ENCODE data around the gene MEGF9.

Gene MEGF9

DNA sequence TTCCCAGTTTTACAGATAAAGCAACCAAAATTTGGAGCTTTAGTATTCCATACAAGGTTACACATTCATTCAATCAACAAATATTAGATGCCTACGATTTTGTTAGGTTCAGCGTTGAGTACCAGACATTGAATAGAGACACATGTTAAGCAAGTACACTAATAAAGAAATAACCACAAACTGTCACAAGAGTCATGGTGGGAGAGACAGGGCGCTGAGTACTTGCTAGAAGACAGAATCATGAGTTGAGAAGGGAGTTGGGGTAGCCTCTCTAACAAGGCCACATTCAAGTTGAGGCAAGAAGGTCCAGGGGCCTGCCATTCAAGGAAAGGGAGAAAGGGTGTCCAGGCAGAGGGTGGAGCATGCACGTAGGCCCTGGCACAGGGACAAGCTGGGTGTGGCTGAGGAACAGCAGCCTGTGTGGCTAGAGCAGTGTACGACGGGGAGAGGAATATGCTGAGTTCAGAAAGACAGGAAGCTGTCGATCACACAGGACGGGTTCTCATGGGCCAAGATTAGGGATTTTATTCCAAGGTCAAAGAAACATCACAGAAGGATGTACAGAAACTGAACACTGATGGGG is 151.3 kb downstream of the MEGF9 start:
- no peaks in the 10 kb centered on the region for H3K9me3 ChIP-seq
- DNase-seq: no peak

DNA sequence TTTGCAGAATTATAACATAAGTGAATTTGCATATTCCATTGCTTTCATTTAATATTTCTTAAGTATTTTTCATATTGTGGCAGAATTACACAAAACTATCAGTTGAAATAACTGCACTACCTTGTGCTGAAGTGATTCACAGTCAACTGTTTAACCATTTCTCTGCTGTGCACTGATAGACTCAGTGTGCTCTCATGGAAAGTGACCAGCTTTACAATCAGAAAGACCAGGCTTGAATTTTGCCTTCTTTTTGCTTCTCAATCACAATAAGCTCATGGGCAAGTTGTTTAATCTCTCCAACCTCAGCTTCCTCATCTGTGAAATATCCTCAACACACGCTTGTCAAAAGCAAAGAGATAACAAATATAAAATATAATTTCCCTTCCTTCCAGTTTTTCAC is 152.6 kb downstream of the MEGF9 start:
- DNase-seq: no peak
- no peak overlapping the region for H3K27ac ChIP-seq
- H3K36me3 ChIP-seq: peaks cover 13 to 43% (median 28%) of the 10 kb centered on the region in 3 donors
- TF ChIP-seq, protein P1, sequence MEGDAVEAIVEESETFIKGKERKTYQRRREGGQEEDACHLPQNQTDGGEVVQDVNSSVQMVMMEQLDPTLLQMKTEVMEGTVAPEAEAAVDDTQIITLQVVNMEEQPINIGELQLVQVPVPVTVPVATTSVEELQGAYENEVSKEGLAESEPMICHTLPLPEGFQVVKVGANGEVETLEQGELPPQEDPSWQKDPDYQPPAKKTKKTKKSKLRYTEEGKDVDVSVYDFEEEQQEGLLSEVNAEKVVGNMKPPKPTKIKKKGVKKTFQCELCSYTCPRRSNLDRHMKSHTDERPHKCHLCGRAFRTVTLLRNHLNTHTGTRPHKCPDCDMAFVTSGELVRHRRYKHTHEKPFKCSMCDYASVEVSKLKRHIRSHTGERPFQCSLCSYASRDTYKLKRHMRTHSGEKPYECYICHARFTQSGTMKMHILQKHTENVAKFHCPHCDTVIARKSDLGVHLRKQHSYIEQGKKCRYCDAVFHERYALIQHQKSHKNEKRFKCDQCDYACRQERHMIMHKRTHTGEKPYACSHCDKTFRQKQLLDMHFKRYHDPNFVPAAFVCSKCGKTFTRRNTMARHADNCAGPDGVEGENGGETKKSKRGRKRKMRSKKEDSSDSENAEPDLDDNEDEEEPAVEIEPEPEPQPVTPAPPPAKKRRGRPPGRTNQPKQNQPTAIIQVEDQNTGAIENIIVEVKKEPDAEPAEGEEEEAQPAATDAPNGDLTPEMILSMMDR (IDR thresholded peaks at IDR 0.05): no peak
- H3K4me3 ChIP-seq: no peak overlapping the region
- H3K4me1 ChIP-seq: no peaks in the 10 kb centered on the region
- no peaks in the 10 kb centered on the region for H3K9me3 ChIP-seq
- H3K27me3 ChIP-seq: no peaks in the 10 kb centered on the region
- intact Hi-C loops (cut with DNase I; ENCODE audit: low total_unique reads): no loop called here

More for the DNA sequence above, 151.3 kb downstream of the MEGF9 start:
- Histone ChIP-seq H3K27ac (no peak overlapping the region), H3K27me3 (no peaks in the 10 kb centered on the region), H3K36me3 (peaks cover 26 to 55% (median 40%) of the 10 kb centered on the region in 3 donors), H3K4me1 (no peaks in the 10 kb centered on the region), H3K4me3 (no peak overlapping the region)
- intact Hi-C loops (cut with DNase I; ENCODE audit: low total_unique reads): no loop called here
- TF ChIP-seq, protein P1 (IDR thresholded peaks at IDR 0.05): no peak

DNA sequence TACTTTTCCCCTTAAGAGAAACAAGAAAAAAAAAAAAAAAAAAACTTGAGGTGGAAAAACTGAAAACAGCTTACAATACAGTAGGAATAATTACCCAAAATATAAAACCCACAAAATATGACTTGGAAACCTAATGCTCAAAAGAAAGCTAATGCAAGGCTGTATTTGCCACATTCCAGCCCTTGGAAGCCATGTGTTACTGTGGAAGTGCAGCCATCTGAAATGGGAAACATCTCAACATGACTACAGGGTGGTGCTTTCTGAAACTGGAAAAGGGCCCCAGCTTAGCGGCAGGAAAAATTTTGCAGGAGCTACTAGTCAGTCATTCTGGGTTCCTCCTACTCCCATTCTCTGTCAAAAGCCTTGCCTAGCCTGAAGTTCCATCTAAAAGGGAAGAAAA is 154.7 kb downstream of the MEGF9 start:
- Histone ChIP-seq H3K9me3 (no peaks in the 10 kb centered on the region), H3K27ac (no peak overlapping the region), H3K27me3 (no peaks in the 10 kb centered on the region), H3K4me1 (no peaks in the 10 kb centered on the region), H3K4me3 (no peak overlapping the region), H3K36me3 (peaks cover 3 to 35% (median 10%) of the 10 kb centered on the region in 3 donors)
- no peak for DNase-seq
- intact Hi-C loops (cut with DNase I; ENCODE audit: low total_unique reads): no loop called here
- TF ChIP-seq, protein P1 (IDR thresholded peaks at IDR 0.05): no peak

DNA sequence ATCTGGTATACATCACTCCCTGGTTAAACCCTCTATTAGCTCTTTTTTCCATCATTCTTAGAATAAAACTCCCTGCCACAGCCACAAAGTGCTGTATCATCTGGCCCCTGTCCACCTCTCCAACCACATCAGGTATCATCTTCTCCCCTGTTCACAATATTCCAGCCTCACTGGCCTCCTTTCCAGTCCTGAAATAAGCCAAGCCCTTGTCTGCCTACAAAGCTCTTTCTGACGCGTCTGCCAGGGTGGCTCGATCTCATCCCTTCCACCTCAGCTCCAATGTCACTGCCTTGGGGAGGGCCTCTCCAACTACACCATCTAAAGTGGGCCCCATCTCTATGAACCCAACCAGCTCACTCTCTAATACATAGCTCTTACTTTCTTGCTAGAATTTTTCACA is 155.8 kb downstream of the MEGF9 start:
- H3K9me3 ChIP-seq: no peaks in the 10 kb centered on the region
- no peaks in the 10 kb centered on the region for H3K4me1 ChIP-seq
- H3K27me3 ChIP-seq: no peaks in the 10 kb centered on the region
- peaks cover 3 to 40% (median 5%) of the 10 kb centered on the region in 3 donors for H3K36me3 ChIP-seq
- TF ChIP-seq, protein P1 (IDR thresholded peaks at IDR 0.05): no peak
- H3K4me3 ChIP-seq: no peak overlapping the region
- intact Hi-C loops (cut with DNase I; ENCODE audit: low total_unique reads): no loop called here
- DNase-seq: no peak
- no peak overlapping the region for H3K27ac ChIP-seq

DNA sequence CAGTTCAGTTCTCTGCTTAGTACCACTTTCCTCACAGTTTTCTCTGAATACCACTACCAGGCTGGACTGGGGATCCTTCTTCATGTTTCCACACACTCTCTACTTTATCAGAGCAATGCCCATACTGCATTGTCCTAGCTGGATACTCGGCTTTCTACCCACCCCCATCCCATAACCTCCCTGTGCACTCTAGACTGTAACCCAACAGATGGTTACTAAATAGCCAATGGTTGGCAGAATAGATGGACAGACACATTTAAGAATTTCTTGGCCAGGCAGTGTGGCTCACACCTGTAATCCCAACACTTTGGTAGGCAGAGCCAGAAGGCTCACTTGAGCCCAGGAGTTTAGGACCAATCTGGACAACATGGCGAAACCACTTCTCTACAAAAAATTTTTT is 157.1 kb downstream of the MEGF9 start:
- peaks cover 0 to 30% (median 3%) of the 10 kb centered on the region in 3 donors for H3K36me3 ChIP-seq
- no peak for DNase-seq

More for the DNA sequence above, 157.1 kb downstream of the MEGF9 start:
- Histone ChIP-seq H3K9me3 (no peaks in the 10 kb centered on the region), H3K27ac (no peak overlapping the region), H3K4me3 (no peak overlapping the region), H3K27me3 (no peaks in the 10 kb centered on the region), H3K4me1 (no peaks in the 10 kb centered on the region)
- intact Hi-C loops (cut with DNase I; ENCODE audit: low total_unique reads): no loop called here
- TF ChIP-seq, protein P1 (IDR thresholded peaks at IDR 0.05): no peak

Data from tibial artery (tissue), 4 donors.